K562 (cell line): ENCODE measurements around the gene DRD3. TPM values are rescaled to one million over a fixed set of nuclear protein-coding genes. Genes with fewer than 3 reads are reported as not detected.

Source experiments
- ATAC-seq: fragments of 200-7000 bp; cut with Tn5 transposase; 3 replicates; pipeline ENCODE4 v1.9.1; 2020; ENCODE audit warnings: moderate library complexity
- BruUV-seq: library from RNA; stranded (reverse); fragments of 400-500 nt; replicated peaks from 2 replicates; lab custom pipeline; 2021; lab: Mats Ljungman, UMichigan
- CTCF ChIA-PET: fragments of 300-600 bp; formaldehyde crosslinking; extraction: SDS; loops from one replicate; lab custom pipeline; 2021; ENCODE audit warnings: low intra/inter-chr PET ratio; lab: Yijun Ruan, JAX
- POLR2A ChIA-PET: fragments of 300-600, 350-650 bp; sonication (Branson Sonifier 250); formaldehyde crosslinking; extraction: SDS; loops from one replicate; lab custom pipeline; 2021; ENCODE audit warnings: antibody characterized with exemption, inconsistent platforms; lab: Yijun Ruan, JAX
- DNase-seq, 4 experiments: peaks; one replicate each; pipeline versions ENCODE4 v3.0.0 to v3.0.0-alpha.2; 2011 to 2018; ENCODE audit warnings: low spot score in 3 of 4, mixed read lengths in 3 of 4; ENCODE audit errors: extremely low read depth in 1 of 4
- FAIRE-seq: peaks from 2 replicates; lab custom pipeline; 2011; peaks lifted over from hg19 to GRCh38; lab: Jason Lieb, UNC
- H2AFZ ChIP-seq: 2 replicates; pipeline ENCODE4 v1.6.0; 2011; ENCODE audit warnings: low read depth, low read length, control low read depth, inconsistent platforms
- H3K27ac ChIP-seq: fragments of 200-600 bp; 3 replicates; pipeline ENCODE4 v1.8.0; 2011; ENCODE audit warnings: low read depth, mild to moderate bottlenecking, control low read depth, inconsistent platforms, low read length, moderate library complexity, mixed read lengths; ENCODE audit errors: extremely low read depth
- H3K27me3 ChIP-seq, 2 experiments: fragments of 300-600 bp in 1 of 2; 2 replicates in 1 of 2; 3 replicates in 1 of 2; pipeline versions ENCODE4 v1.6.0 to v1.8.0; 2011; ENCODE audit warnings: inconsistent platforms in 2 of 2, low read length in 2 of 2, mild to moderate bottlenecking in 1 of 2, mixed read lengths in 1 of 2, moderate library complexity in 1 of 2; ENCODE audit not compliant: control insufficient read depth in 2 of 2, insufficient read depth in 2 of 2
- H3K36me3 ChIP-seq: fragments of 300-600 bp; 3 replicates; pipeline ENCODE4 v1.8.0; 2011; ENCODE audit warnings: mild to moderate bottlenecking, low read length, inconsistent platforms; ENCODE audit not compliant: control insufficient read depth, insufficient read depth
- H3K4me1 ChIP-seq, 2 experiments: fragments of 200-600 bp in 1 of 2; replicated peaks in 1 of 2; 2 replicates in 1 of 2; 3 replicates in 1 of 2; pipeline versions ENCODE4 v1.5.1 to v1.8.0; 2011; ENCODE audit warnings: inconsistent platforms in 2 of 2, low read length in 2 of 2, mild to moderate bottlenecking in 1 of 2, mixed read lengths in 1 of 2, moderate library complexity in 1 of 2; ENCODE audit not compliant: control insufficient read depth in 2 of 2, insufficient read depth in 2 of 2
- H3K4me2 ChIP-seq: 2 replicates; pipeline ENCODE4 v1.6.1; 2011; ENCODE audit warnings: low read length, control low read depth, inconsistent platforms, mixed read lengths; ENCODE audit not compliant: insufficient read depth
- H3K4me3 ChIP-seq: fragments of 200-600 bp; sonication (generic), shearing (Covaris generic); 2 replicates; pipeline ENCODE4 v1.5.1; 2016; ENCODE audit warnings: control low read depth, inconsistent platforms
- H3K79me2 ChIP-seq: fragments of 200-600 bp; 3 replicates; pipeline ENCODE4 v1.8.0; 2011; ENCODE audit warnings: low read length, inconsistent platforms; ENCODE audit not compliant: control insufficient read depth, insufficient read depth
- H3K9ac ChIP-seq, 2 experiments: 2 replicates each; pipeline versions ENCODE4 v1.6.0 to v1.6.1; 2011; ENCODE audit warnings: low read depth in 2 of 2, low read length in 2 of 2, control low read depth in 1 of 2, inconsistent platforms in 1 of 2, mild to moderate bottlenecking in 1 of 2, mixed read lengths in 1 of 2; ENCODE audit not compliant: insufficient read depth in 1 of 2
- H3K9me1 ChIP-seq: one replicate; pipeline ENCODE4 v1.6.0; 2011; ENCODE audit warnings: inconsistent platforms, mild to moderate bottlenecking, low read length, moderate library complexity; ENCODE audit not compliant: control insufficient read depth, insufficient read depth
- H3K9me3 ChIP-seq: replicated peaks from 2 replicates; pipeline ENCODE4 v1.5.1; 2011; ENCODE audit warnings: low read depth, low read length, inconsistent platforms; ENCODE audit not compliant: control insufficient read depth, insufficient read depth
- H4K20me1 ChIP-seq: replicated peaks from 2 replicates; pipeline ENCODE4 v1.6.1; 2011; ENCODE audit warnings: low read length, inconsistent platforms, mixed read lengths; ENCODE audit not compliant: control insufficient read depth, insufficient read depth
- CHCHD3 ChIP-seq: fragments of 250-450 bp; sonication (Bioruptor Pico); IDR thresholded peaks from 2 replicates; pipeline ENCODE4 v2.1.2; 2022; ENCODE audit warnings: mild to moderate bottlenecking
- ETV5 ChIP-seq: sonication (generic); formaldehyde crosslinking; IDR thresholded peaks from 2 replicates; pipeline ENCODE4 v1.4.0; 2020; ENCODE audit warnings: low read depth, mild to moderate bottlenecking, missing genetic modification reagents
- FOXP4 ChIP-seq: sonication (generic); formaldehyde crosslinking; IDR thresholded peaks from 2 replicates; pipeline ENCODE4 v1.8.0; 2022; ENCODE audit warnings: mild to moderate bottlenecking, missing genetic modification reagents, borderline replicate concordance
- HDAC3 ChIP-seq: fragments of 450-650 bp; IDR thresholded peaks from 2 replicates; pipeline ENCODE4 v1.6.1; 2018; ENCODE audit warnings: borderline replicate concordance, mild to moderate bottlenecking, moderate library complexity; ENCODE audit not compliant: partially characterized antibody
- HEY1 ChIP-seq: fragments of 250-450 bp; sonication (Bioruptor Pico); IDR thresholded peaks from 2 replicates; pipeline ENCODE4 v1.5.0; 2020; ENCODE audit warnings: mild to moderate bottlenecking, moderate library complexity, borderline replicate concordance
- HLTF ChIP-seq: fragments of 450-650 bp; IDR thresholded peaks from 2 replicates; pipeline ENCODE4 v1.6.1; 2016
- MIER1 ChIP-seq: fragments of 450-650 bp; IDR thresholded peaks from 2 replicates; pipeline ENCODE4 v1.6.1; 2016; ENCODE audit warnings: antibody characterized with exemption, mild to moderate bottlenecking, low read depth
- NCOR1 ChIP-seq: fragments of 450-650 bp; IDR thresholded peaks from 2 replicates; pipeline ENCODE4 v1.6.1; 2016; ENCODE audit warnings: mild to moderate bottlenecking, moderate library complexity
- RB1 ChIP-seq: fragments of 450-650 bp; IDR thresholded peaks from 2 replicates; pipeline ENCODE4 v1.6.1; 2017; ENCODE audit warnings: low read depth, mild to moderate bottlenecking
- SOX6 ChIP-seq: fragments of 450-650 bp; IDR thresholded peaks from 2 replicates; pipeline ENCODE4 v1.6.1; 2014; ENCODE audit warnings: mild to moderate bottlenecking
- SREBF2 ChIP-seq: sonication (generic); formaldehyde crosslinking; IDR thresholded peaks from 2 replicates; pipeline ENCODE4 v1.4.0; 2020; ENCODE audit warnings: mild to moderate bottlenecking, missing genetic modification reagents
- TCFL5 ChIP-seq: fragments of 250-450 bp; sonication (Bioruptor Pico); conservative IDR thresholded peaks from 2 replicates; pipeline ENCODE4 v1.6.1; 2021; ENCODE audit warnings: mild to moderate bottlenecking, moderate library complexity, matching md5 sums
- TSC22D4 ChIP-seq: fragments of 450-650 bp; IDR thresholded peaks from 2 replicates; pipeline ENCODE4 v1.6.1; 2016; ENCODE audit warnings: missing genetic modification characterization, missing biosample characterization, control low read depth
- USF1 ChIP-seq: sonication (generic); formaldehyde crosslinking; IDR thresholded peaks from 2 replicates; pipeline ENCODE4 v1.9.0; 2022; ENCODE audit warnings: mild to moderate bottlenecking, missing genetic modification reagents
- XRCC3 ChIP-seq: fragments of 450-650 bp; IDR thresholded peaks from 2 replicates; pipeline ENCODE4 v1.6.1; 2017; ENCODE audit warnings: mild to moderate bottlenecking, moderate library complexity
- ZNF316 ChIP-seq: fragments of 450-650 bp; IDR thresholded peaks from 2 replicates; pipeline ENCODE4 v1.6.1; 2016
- ZNF639 ChIP-seq, 2 experiments: fragments of 200-800 bp in 1 of 2; sonication (Bioruptor generic) in 1 of 2; sonication (generic) in 1 of 2; formaldehyde crosslinking in 1 of 2; IDR thresholded peaks in 1 of 2; conservative IDR thresholded peaks in 1 of 2; 2 replicates each; pipeline versions ENCODE4 v1.5.0 to v1.6.1; 2016 to 2020; ENCODE audit warnings: missing compliant biosample characterization in 1 of 2, missing genetic modification characterization in 1 of 2, missing genetic modification reagents in 1 of 2
- ZNF668 ChIP-seq: fragments of 250-450 bp; sonication (Bioruptor Pico); IDR thresholded peaks from 2 replicates; pipeline ENCODE4 v1.8.0; 2022; ENCODE audit warnings: mild to moderate bottlenecking, inconsistent platforms
- ZNF740 ChIP-seq, 3 experiments: fragments of 200-800 bp in 1 of 3; sonication (Bioruptor generic) in 1 of 3; sonication (generic) in 1 of 3; formaldehyde crosslinking in 1 of 3; IDR thresholded peaks; 2 replicates each; pipeline versions ENCODE4 v1.6.1 to v1.8.0; 2016 to 2022; ENCODE audit warnings: mild to moderate bottlenecking in 2 of 3, missing compliant biosample characterization in 2 of 3, missing genetic modification characterization in 2 of 3, missing genetic modification reagents in 1 of 3
- ZZZ3 ChIP-seq: fragments of 450-650 bp; IDR thresholded peaks from 2 replicates; pipeline ENCODE4 v1.6.1; 2016; ENCODE audit warnings: antibody characterized with exemption, mild to moderate bottlenecking, moderate library complexity
- WGBS: fragments of 100-300 bp; shearing (Covaris generic); methylation state at CpG from one replicate; pipeline ENCODE4 v1.1.6; 2016; ENCODE audit warnings: low coverage, mixed read lengths; ENCODE audit not compliant: insufficient coverage; ENCODE audit errors: missing lambda C conversion rate; 5-methylcytosine and 5-hydroxymethylcytosine counted together
- in situ Hi-C: fragments of 300-500 bp; cut with MboI; formaldehyde crosslinking; loops from 4 replicates; pipeline ENCODE4 v1.15.0; 2018; ENCODE audit warnings: inconsistent platforms, mixed read lengths
- intact Hi-C: fragments of 100-400 bp; cut with micrococcal nuclease; formaldehyde crosslinking; loops from 2 replicates; pipeline ENCODE4 v1.14.2; 2022
- polyA plus RNA-seq, 8 experiments: library from polyadenylated mRNA; depleted of rRNA in 4 of 8; stranded (reverse) in 5 of 8; unstranded in 3 of 8; fragments of >200 nt; fragmentation: Nextera tagmentation in 2 of 8; fragmentation: Illumina TruSeq in 1 of 8; extraction: Ambion mirVana in 2 of 8; extraction: Trizol in 1 of 8; gene quantifications; 2 replicates each; pipeline versions ENCODE4 v1.2.1 to v1.2.3, GENCODE V29; 2011 to 2014; ENCODE audit warnings: inconsistent platforms in 1 of 8, missing spikeins in 1 of 8
- total RNA-seq, 7 experiments: library from RNA; depleted of rRNA in 6 of 7; stranded (reverse); fragments of >200 nt in 6 of 7; fragmentation: Illumina TruSeq in 2 of 7; extraction: Trizol in 2 of 7; gene quantifications; 2 replicates each; pipeline versions ENCODE4 v1.2.1 to v1.2.3, GENCODE V29; 2011 to 2021; ENCODE audit warnings: low replicate concordance in 1 of 7

The DRD3 gene
- total and polyA plus RNA-seq, 9 of the 15 experiments (the other 6 are each of a cell fraction or from before 2014, with no cell fraction given), result not detected

- Histone ChIP-seq H3K27me3 (no peaks in the 10 kb centered on the region), H3K27ac (no peak overlapping the region), H3K79me2 (no peaks in the 10 kb centered on the region), H3K9ac (no peak overlapping the region), H3K9me1 (no peaks in the 10 kb centered on the region), H2AFZ (no peak overlapping the region), H3K36me3 (no peaks in the 10 kb centered on the region), H3K4me3 (no peak overlapping the region), H4K20me1 (no peaks in the 10 kb centered on the region), H3K4me1 (no peaks in the 10 kb centered on the region), H3K9me3 (no peaks in the 10 kb centered on the region), H3K4me2 (no peak overlapping the region)
- ChIA-PET CTCF (no interaction called here), POLR2A (no interaction called here)
- no peak for TF ChIP-seq HLTF
- TF ChIP-seq SREBF2, result no peak
- TF ChIP-seq SOX6, result no peak
- no peak for TF ChIP-seq ZNF668 (CRISPR knock-in tag)
- TF ChIP-seq TSC22D4 (tag), result no peak
- no peak for TF ChIP-seq ZNF316
- TF ChIP-seq MIER1, result no peak
- TF ChIP-seq RB1, result no peak
- TF ChIP-seq USF1 (CRISPR knock-in tag), result no peak
- TF ChIP-seq XRCC3, result no peak
- TF ChIP-seq CHCHD3 (CRISPR knock-in tag), result no peak
- TF ChIP-seq ETV5 (CRISPR knock-in tag), result no peak
- no peak for TF ChIP-seq ZZZ3
- TF ChIP-seq HDAC3, result no peak
- no peak for TF ChIP-seq NCOR1
- no peak for TF ChIP-seq ZNF740 (CRISPR knock-in tag; IDR thresholded peaks at IDR 0.05)
- TF ChIP-seq ZNF740 (tag; IDR thresholded peaks at IDR 0.05), result no peak
- no peak for TF ChIP-seq FOXP4 (CRISPR knock-in tag)
- TF ChIP-seq ZNF639 (CRISPR knock-in tag; conservative IDR thresholded peaks at IDR 0.05 in 1 of 2, IDR thresholded peaks at IDR 0.05 in 1 of 2), result no peak
- no peak for TF ChIP-seq HEY1
- no peak for TF ChIP-seq TCFL5 (CRISPR knock-in tag)
- no peak for FAIRE-seq
- ATAC-seq, result no peak
- no CpG with 5 or more reads among the region's 2 CpGs for WGBS
- BruUV-seq, result no TSS peak
- DNase-seq, result no peak
- intact Hi-C loops (no loop called here), in situ Hi-C loops (no loop called here)
Measured at GRCh38 chr3:114226313-114226712, 47.5 kb upstream of the DRD3 start.
